ENCODE measurements around the gene CEP68.

GRCh38 chr2:65069439-65069824, 13.2 kb downstream of the CEP68 start:
- TF ChIP-seq POLR2A (IDR thresholded peaks at IDR 0.05) (no peak), CTCF (IDR thresholded peaks at IDR 0.05) (no peak), EP300 (IDR thresholded peaks at IDR 0.05) (no peak)
